K562 (cell line): Measurements from ENCODE around the gene SCIN. TPM values are rescaled to one million over a fixed set of nuclear protein-coding genes. Genes with fewer than 3 reads are reported as not detected.
A peak's percentile ranks its signal among the peaks of the same experiment; 100 is the strongest.

Experiments used
- ASH1L ChIP-seq: fragments of 450-650 bp; IDR thresholded peaks from 2 replicates; pipeline ENCODE4 v1.6.1; 2018; ENCODE audit warnings: borderline replicate concordance, mild to moderate bottlenecking, low read depth; ENCODE audit not compliant: partially characterized antibody
- EGR1 ChIP-seq: fragments of 450-650 bp; conservative IDR thresholded peaks from 2 replicates; pipeline ENCODE4 v1.6.1; 2017; ENCODE audit warnings: mild to moderate bottlenecking
- IFI16 ChIP-seq: fragments of 250-450 bp; sonication (Bioruptor Pico); IDR thresholded peaks from 2 replicates; pipeline ENCODE4 v2.1.2; 2022; ENCODE audit warnings: mild to moderate bottlenecking, inconsistent platforms
- POLR2H ChIP-seq: IDR thresholded peaks from 2 replicates; pipeline ENCODE4 v1.6.1; 2016; ENCODE audit warnings: missing genetic modification characterization, low read depth, mild to moderate bottlenecking, control low read depth, missing compliant biosample characterization, moderate library complexity
- PTTG1 ChIP-seq: fragments of 450-650 bp; IDR thresholded peaks from 2 replicates; pipeline ENCODE4 v1.6.1; 2016; ENCODE audit warnings: low read depth, mild to moderate bottlenecking, missing genetic modification characterization, missing compliant biosample characterization
- RBFOX2 ChIP-seq: fragments of 200-400 bp; formaldehyde crosslinking; IDR thresholded peaks from 2 replicates; pipeline ENCODE4 v1.6.1; 2017; ENCODE audit warnings: low read depth, mild to moderate bottlenecking, low read length, moderate library complexity
- TBP ChIP-seq: optimal IDR thresholded peaks from 2 replicates; pipeline ENCODE3; 2011; ENCODE audit warnings: low read depth, low read length, improper control_type of control experiment
- ZNF644 ChIP-seq: fragments of 200-800 bp; sonication (Bioruptor generic); IDR thresholded peaks from 2 replicates; pipeline ENCODE4 v1.6.1; 2016; ENCODE audit warnings: low read depth, missing genetic modification characterization, missing compliant biosample characterization
- polyA plus RNA-seq, 8 experiments: library from polyadenylated mRNA; depleted of rRNA in 4 of 8; stranded (reverse) in 5 of 8; unstranded in 3 of 8; fragments of >200 nt; fragmentation: Nextera tagmentation in 2 of 8; fragmentation: Illumina TruSeq in 1 of 8; extraction: Ambion mirVana in 2 of 8; extraction: Trizol in 1 of 8; gene quantifications; 2 replicates each; pipeline versions ENCODE4 v1.2.1 to v1.2.3, GENCODE V29; 2011 to 2014; ENCODE audit warnings: inconsistent platforms in 1 of 8, missing spikeins in 1 of 8
- total RNA-seq, 7 experiments: library from RNA; depleted of rRNA in 6 of 7; stranded (reverse); fragments of >200 nt in 6 of 7; fragmentation: Illumina TruSeq in 2 of 7; extraction: Trizol in 2 of 7; gene quantifications; 2 replicates each; pipeline versions ENCODE4 v1.2.1 to v1.2.3, GENCODE V29; 2011 to 2021; ENCODE audit warnings: low replicate concordance in 1 of 7
- TF ChIP-seq, protein P1 (sequence below): sonication (generic); formaldehyde crosslinking; IDR thresholded peaks from 2 replicates; pipeline ENCODE4 v1.8.0; 2022; ENCODE audit warnings: mild to moderate bottlenecking, missing genetic modification reagents, borderline replicate concordance
- TF ChIP-seq, protein P2 (sequence below): sonication (generic); formaldehyde crosslinking; IDR thresholded peaks from 2 replicates; pipeline ENCODE4 v1.8.0; 2023; ENCODE audit warnings: mild to moderate bottlenecking, missing genetic modification reagents
- TF ChIP-seq, protein P3 (sequence below): fragments of 450-650 bp; IDR thresholded peaks from 2 replicates; pipeline ENCODE4 v1.6.1; 2016; ENCODE audit warnings: borderline replicate concordance
- TF ChIP-seq, protein P4 (sequence below): fragments of 450-650 bp; IDR thresholded peaks from 2 replicates; pipeline ENCODE4 v1.6.1; 2018; ENCODE audit not compliant: partially characterized antibody

The SCIN gene
- total and polyA plus RNA-seq, 9 of the 15 experiments (the other 6 are each of a cell fraction or from before 2014, with no cell fraction given): 0.67 to 18.2 (median 10.6) TPM

DNA sequence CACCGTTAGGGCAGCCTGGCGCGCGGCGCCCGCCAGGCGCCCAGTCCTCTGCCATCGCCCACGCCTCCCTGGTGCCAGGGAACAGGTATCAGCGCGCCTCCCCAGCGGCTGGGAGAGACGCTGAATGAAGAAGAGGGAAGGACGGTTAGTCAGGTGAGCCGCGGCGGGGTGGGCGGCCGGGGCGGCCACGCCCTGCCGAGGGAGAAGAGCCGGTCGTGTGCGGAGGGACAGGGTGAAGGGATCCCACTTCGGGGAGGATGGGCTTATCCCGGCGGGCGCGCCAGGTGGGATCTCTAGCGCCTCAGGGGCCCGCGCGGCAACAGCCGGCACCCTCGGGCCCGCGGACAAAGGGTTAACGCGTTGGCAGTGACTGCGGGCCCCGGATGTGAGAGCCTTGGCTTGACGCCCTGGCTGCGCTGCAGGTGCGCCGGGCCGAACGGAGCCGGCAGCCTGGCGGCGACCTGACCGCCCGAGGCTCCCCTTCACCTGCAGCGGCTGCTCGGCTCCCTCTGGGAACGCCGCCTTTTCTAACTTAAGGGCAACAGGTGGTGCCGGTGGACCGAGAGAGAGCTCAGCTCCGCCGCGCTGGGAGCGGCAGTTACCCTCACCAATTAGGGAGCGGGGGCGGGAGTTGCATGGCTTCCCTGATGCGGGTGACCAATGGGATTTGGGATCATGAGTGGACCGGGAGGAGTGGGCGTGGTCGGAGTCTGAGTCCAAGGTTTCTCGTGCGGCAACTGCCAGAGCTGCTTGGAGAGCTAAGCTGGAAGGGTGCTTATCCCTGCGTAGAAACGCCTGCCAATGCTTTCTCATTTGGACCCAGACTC lies 116.6 kb downstream of the SCIN start, which contains the start of gene ARL4A (continued):
- TF ChIP-seq, protein P1, sequence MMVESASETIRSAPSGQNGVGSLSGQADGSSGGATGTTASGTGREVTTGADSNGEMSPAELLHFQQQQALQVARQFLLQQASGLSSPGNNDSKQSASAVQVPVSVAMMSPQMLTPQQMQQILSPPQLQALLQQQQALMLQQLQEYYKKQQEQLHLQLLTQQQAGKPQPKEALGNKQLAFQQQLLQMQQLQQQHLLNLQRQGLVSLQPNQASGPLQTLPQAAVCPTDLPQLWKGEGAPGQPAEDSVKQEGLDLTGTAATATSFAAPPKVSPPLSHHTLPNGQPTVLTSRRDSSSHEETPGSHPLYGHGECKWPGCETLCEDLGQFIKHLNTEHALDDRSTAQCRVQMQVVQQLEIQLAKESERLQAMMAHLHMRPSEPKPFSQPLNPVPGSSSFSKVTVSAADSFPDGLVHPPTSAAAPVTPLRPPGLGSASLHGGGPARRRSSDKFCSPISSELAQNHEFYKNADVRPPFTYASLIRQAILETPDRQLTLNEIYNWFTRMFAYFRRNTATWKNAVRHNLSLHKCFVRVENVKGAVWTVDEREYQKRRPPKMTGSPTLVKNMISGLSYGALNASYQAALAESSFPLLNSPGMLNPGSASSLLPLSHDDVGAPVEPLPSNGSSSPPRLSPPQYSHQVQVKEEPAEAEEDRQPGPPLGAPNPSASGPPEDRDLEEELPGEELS: no peak; the same call in 1 of the 2 replicates
- peak; percentile 97 for TF ChIP-seq POLR2H
- TF ChIP-seq, protein P2, sequence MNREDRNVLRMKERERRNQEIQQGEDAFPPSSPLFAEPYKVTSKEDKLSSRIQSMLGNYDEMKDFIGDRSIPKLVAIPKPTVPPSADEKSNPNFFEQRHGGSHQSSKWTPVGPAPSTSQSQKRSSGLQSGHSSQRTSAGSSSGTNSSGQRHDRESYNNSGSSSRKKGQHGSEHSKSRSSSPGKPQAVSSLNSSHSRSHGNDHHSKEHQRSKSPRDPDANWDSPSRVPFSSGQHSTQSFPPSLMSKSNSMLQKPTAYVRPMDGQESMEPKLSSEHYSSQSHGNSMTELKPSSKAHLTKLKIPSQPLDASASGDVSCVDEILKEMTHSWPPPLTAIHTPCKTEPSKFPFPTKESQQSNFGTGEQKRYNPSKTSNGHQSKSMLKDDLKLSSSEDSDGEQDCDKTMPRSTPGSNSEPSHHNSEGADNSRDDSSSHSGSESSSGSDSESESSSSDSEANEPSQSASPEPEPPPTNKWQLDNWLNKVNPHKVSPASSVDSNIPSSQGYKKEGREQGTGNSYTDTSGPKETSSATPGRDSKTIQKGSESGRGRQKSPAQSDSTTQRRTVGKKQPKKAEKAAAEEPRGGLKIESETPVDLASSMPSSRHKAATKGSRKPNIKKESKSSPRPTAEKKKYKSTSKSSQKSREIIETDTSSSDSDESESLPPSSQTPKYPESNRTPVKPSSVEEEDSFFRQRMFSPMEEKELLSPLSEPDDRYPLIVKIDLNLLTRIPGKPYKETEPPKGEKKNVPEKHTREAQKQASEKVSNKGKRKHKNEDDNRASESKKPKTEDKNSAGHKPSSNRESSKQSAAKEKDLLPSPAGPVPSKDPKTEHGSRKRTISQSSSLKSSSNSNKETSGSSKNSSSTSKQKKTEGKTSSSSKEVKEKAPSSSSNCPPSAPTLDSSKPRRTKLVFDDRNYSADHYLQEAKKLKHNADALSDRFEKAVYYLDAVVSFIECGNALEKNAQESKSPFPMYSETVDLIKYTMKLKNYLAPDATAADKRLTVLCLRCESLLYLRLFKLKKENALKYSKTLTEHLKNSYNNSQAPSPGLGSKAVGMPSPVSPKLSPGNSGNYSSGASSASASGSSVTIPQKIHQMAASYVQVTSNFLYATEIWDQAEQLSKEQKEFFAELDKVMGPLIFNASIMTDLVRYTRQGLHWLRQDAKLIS (CRISPR knock-in tag): peak; percentile 93
- peak; percentile 88 for TF ChIP-seq ASH1L
- TF ChIP-seq TBP: peak; percentile 98
- TF ChIP-seq, protein P3, sequence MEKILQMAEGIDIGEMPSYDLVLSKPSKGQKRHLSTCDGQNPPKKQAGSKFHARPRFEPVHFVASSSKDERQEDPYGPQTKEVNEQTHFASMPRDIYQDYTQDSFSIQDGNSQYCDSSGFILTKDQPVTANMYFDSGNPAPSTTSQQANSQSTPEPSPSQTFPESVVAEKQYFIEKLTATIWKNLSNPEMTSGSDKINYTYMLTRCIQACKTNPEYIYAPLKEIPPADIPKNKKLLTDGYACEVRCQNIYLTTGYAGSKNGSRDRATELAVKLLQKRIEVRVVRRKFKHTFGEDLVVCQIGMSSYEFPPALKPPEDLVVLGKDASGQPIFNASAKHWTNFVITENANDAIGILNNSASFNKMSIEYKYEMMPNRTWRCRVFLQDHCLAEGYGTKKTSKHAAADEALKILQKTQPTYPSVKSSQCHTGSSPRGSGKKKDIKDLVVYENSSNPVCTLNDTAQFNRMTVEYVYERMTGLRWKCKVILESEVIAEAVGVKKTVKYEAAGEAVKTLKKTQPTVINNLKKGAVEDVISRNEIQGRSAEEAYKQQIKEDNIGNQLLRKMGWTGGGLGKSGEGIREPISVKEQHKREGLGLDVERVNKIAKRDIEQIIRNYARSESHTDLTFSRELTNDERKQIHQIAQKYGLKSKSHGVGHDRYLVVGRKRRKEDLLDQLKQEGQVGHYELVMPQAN: peak; percentile 42; the same call in 1 of the 2 replicates
- TF ChIP-seq EGR1: peak; percentile 79
- TF ChIP-seq PTTG1 (tag): no peak
- TF ChIP-seq ZNF644 (tag): no peak
- TF ChIP-seq, protein P4, sequence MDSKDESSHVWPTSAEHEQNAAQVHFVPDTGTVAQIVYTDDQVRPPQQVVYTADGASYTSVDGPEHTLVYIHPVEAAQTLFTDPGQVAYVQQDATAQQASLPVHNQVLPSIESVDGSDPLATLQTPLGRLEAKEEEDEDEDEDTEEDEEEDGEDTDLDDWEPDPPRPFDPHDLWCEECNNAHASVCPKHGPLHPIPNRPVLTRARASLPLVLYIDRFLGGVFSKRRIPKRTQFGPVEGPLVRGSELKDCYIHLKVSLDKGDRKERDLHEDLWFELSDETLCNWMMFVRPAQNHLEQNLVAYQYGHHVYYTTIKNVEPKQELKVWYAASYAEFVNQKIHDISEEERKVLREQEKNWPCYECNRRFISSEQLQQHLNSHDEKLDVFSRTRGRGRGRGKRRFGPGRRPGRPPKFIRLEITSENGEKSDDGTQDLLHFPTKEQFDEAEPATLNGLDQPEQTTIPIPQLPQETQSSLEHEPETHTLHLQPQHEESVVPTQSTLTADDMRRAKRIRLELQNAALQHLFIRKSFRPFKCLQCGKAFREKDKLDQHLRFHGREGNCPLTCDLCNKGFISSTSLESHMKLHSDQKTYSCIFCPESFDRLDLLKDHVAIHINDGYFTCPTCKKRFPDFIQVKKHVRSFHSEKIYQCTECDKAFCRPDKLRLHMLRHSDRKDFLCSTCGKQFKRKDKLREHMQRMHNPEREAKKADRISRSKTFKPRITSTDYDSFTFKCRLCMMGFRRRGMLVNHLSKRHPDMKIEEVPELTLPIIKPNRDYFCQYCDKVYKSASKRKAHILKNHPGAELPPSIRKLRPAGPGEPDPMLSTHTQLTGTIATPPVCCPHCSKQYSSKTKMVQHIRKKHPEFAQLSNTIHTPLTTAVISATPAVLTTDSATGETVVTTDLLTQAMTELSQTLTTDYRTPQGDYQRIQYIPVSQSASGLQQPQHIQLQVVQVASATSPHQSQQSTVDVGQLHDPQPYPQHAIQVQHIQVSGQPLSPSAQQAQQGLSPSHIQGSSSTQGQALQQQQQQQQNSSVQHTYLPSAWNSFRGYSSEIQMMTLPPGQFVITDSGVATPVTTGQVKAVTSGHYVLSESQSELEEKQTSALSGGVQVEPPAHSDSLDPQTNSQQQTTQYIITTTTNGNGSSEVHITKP: no peak
- TF ChIP-seq IFI16 (CRISPR knock-in tag): no peak
- peak; percentile 89 for TF ChIP-seq RBFOX2
